ENCODE data around the gene DPYSL5.

DNA sequence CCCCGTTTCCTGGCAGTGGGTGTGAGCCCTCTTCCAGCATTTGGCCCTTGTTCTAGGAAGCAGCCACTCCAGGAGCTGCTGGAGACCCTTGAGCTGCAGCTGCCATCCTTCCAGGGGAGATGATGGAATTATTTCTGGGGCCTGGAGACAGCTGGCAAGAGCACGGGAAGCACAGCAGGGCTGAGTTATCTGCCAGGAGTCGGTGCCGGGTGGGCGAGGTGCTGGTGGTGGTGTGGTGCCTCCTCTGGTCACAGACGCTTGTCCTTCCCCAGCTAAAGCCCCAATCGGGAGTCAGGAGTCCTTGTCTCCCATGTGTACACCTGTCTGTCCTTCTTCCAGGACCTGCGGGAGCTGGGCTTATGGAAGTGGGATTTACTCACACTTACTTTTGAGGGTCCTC lies 36.0 kb downstream of the DPYSL5 start:
- no peak for TF ChIP-seq JUN (IDR thresholded peaks at IDR 0.05; ENCODE audit: borderline replicate concordance, low read depth, low read length)
- no peak for TF ChIP-seq JUN (CRISPR knock-in tag; IDR thresholded peaks at IDR 0.05; ENCODE audit: borderline replicate concordance)
- no peak for TF ChIP-seq ZBTB9 (CRISPR knock-in tag; IDR thresholded peaks at IDR 0.05)
- TF ChIP-seq, protein P1, sequence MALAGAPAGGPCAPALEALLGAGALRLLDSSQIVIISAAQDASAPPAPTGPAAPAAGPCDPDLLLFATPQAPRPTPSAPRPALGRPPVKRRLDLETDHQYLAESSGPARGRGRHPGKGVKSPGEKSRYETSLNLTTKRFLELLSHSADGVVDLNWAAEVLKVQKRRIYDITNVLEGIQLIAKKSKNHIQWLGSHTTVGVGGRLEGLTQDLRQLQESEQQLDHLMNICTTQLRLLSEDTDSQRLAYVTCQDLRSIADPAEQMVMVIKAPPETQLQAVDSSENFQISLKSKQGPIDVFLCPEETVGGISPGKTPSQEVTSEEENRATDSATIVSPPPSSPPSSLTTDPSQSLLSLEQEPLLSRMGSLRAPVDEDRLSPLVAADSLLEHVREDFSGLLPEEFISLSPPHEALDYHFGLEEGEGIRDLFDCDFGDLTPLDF (CRISPR knock-in tag; IDR thresholded peaks at IDR 0.05): no peak
- TF ChIP-seq, protein P2, sequence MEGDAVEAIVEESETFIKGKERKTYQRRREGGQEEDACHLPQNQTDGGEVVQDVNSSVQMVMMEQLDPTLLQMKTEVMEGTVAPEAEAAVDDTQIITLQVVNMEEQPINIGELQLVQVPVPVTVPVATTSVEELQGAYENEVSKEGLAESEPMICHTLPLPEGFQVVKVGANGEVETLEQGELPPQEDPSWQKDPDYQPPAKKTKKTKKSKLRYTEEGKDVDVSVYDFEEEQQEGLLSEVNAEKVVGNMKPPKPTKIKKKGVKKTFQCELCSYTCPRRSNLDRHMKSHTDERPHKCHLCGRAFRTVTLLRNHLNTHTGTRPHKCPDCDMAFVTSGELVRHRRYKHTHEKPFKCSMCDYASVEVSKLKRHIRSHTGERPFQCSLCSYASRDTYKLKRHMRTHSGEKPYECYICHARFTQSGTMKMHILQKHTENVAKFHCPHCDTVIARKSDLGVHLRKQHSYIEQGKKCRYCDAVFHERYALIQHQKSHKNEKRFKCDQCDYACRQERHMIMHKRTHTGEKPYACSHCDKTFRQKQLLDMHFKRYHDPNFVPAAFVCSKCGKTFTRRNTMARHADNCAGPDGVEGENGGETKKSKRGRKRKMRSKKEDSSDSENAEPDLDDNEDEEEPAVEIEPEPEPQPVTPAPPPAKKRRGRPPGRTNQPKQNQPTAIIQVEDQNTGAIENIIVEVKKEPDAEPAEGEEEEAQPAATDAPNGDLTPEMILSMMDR (IDR thresholded peaks at IDR 0.05 in 2 of 3, conservative IDR thresholded peaks at IDR 0.05 in 1 of 3; ENCODE audit: insufficient read depth in 2 of 3, low read depth in 1 of 3, low read length in 3 of 3): no peak
- no peak for TF ChIP-seq NFXL1 (CRISPR knock-in tag; IDR thresholded peaks at IDR 0.05)
- TF ChIP-seq NBN (IDR thresholded peaks at IDR 0.05; ENCODE audit: low read depth): no peak
- no peak for TF ChIP-seq ETV5 (CRISPR knock-in tag; IDR thresholded peaks at IDR 0.05; ENCODE audit: low read depth)
- TF ChIP-seq FOXK2 (conservative IDR thresholded peaks at IDR 0.05 in 1 of 2, IDR thresholded peaks at IDR 0.05 in 1 of 2; ENCODE audit: low read depth in 2 of 2): no peak
- TF ChIP-seq, protein P3, sequence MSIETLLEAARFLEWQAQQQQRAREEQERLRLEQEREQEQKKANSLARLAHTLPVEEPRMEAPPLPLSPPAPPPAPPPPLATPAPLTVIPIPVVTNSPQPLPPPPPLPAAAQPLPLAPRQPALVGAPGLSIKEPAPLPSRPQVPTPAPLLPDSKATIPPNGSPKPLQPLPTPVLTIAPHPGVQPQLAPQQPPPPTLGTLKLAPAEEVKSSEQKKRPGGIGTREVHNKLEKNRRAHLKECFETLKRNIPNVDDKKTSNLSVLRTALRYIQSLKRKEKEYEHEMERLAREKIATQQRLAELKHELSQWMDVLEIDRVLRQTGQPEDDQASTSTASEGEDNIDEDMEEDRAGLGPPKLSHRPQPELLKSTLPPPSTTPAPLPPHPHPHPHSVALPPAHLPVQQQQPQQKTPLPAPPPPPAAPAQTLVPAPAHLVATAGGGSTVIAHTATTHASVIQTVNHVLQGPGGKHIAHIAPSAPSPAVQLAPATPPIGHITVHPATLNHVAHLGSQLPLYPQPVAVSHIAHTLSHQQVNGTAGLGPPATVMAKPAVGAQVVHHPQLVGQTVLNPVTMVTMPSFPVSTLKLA (conservative IDR thresholded peaks at IDR 0.05): no peak
- no peak for TF ChIP-seq ZNF282 (CRISPR knock-in tag; IDR thresholded peaks at IDR 0.05)

Measured in K562 (cell line).